Kasumi-1 (cell line): Measurements from ENCODE around the gene IL21R.

Experiments
- DNase-seq, 2 experiments: peaks; one replicate each; lab custom pipeline; 2025; lab: John Stamatoyannopoulos, UW

IL21R gene

GRCh38 chr16:27486344-27486743 lies 84.4 kb downstream of the IL21R start:
- DNase-seq = no peak

DNA sequence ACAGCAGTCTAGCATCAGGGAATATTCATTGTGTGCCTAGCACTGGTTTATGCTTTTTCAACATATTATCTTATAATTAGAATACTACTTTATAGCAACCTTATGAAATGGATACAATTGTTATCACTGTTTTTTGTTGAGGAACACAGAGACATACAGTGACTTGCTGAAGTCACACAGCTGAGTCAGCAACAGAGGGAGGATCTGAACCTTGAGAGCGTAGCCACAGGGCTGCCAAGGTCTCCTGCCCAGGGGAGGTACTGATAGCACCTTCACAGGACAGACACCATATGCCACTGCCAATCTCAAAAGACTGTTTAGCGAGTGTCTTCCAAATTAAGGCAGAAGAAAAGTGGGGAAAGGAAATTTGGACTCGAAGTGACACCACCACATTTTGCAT lies 84.8 kb downstream of the IL21R start:
- no peak for DNase-seq

DNA sequence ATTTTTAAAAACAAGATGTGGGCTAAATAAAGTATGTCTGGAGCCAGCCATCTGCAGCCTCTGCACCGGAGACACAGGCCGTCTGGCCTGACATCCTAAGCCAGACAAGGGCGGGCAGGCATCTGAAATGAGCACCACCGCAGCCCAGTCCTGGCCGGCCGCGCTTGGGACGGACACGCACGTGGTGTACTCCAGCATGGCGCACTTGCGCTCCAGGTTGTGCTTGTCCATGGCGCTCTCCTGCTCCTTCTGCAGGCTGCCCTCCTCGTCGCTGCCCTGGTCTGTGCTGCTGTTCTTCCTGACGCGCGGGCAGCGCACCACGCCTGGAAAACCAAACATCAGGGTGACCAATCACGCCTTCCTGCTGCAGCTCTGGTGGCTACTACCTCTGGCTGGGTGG lies 87.4 kb downstream of the IL21R start:
- DNase-seq = no peak

DNA sequence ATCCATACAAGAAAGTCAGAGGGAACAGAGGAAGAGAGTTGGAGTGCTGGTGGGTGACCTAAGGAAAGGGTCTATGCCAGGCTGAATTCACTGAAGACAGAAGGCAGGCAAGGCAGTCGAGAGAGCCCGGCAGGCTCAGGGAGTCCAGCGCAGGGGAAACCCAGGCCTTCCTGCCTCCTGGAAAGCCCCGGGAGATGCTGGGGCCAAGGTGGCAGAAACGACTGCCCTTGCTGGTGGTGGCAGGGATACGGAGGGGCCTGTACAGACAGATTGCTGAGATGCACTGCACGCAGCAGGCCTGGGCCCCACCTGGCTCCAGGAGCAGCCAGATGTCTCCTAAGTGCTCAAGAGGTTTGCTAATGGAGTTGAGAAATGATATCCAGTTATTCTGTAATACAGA lies 87.9 kb downstream of the IL21R start:
- no peak for DNase-seq

DNA sequence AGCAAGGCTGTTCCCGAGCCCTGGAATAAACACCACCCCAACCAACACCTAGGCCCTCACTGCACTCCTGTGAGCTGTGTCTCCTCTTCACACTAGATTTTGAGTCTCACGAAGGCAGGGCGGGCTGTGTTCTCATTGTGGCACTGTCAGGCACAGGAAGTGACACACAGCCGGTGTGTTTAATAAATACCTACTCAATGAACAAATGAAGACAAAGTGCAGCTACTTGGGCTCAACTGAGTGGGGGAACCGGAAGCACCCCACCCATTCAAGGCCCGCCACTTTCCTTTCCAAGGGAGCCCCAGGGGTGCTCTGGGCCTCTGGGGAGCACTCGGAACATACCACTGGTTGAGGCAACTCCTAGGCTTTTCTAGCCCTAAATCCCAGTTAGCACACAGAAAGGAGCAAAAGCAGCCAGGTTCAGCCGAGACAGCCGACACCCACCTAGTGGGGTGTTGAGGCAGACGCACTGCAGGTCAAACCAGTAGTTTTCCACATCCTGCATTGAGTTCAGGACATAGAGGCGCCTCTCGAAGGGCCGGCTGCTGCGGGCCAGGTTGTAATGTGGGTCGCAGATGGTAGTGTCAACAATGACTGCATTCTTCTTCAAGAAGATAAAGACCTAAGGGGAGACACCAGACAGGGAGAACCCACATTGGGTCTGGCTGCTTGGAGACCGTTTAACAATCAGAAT lies 90.1 kb downstream of the IL21R start:
- DNase-seq = no peak

DNA sequence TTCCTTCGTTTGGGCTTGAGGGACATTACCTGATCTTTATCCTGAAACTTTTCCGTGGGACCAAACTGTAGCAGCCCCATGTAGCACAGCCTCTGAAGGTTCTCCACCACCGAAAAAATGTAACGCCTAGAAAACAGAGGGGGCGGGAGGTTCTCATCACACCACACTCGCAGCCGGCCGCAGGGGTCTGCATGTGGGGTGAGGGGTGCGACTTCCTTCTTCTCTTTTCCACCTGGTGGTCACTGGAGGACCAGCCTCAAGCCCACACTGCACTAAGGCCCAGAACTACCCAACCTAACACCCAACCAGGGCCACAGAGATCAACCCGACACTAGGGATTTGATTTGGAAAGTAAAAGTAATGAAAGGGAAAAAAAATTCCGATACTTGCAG lies 90.6 kb downstream of the IL21R start:
- DNase-seq = no peak

GRCh38 chr16:27495191-27495590 lies 93.2 kb downstream of the IL21R start:
- DNase-seq = no peak

DNA sequence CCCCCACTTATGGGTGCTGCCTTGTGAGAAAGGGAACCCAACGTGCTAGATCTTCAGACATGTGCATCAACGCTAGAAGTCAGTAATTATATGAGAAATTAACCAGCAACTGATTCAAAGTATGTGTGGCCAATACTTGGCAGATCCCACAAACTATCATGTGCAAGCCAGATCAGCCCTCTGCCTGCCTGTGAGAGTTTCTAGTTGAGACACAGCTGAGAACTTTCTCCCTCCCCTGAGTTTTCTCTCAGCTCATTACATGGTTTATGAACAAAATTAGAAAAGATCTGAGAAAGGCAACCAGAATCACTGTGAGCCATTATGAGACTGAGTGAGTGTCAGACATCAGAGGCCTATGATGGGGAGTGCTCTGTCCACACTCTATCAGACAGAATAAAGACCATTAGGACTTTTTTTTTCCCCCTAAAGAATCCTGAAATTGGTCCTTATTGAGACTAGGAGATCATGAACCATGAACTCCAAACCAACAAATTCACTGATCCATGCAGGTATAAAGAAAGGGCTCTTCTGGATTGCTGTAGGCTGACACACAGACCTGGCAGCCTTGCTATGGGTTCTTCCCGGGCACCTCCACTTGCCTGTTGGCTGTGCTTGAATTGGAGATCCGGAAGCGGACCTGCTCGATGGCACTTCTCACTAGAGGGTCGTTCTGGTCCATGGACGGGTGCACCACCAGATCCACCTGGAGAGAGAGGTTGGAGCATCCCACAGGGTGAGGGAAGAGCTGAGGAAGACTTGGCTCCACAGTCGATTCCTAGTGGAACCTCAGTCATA lies 96.3 kb downstream of the IL21R start:
- no peak for DNase-seq

DNA sequence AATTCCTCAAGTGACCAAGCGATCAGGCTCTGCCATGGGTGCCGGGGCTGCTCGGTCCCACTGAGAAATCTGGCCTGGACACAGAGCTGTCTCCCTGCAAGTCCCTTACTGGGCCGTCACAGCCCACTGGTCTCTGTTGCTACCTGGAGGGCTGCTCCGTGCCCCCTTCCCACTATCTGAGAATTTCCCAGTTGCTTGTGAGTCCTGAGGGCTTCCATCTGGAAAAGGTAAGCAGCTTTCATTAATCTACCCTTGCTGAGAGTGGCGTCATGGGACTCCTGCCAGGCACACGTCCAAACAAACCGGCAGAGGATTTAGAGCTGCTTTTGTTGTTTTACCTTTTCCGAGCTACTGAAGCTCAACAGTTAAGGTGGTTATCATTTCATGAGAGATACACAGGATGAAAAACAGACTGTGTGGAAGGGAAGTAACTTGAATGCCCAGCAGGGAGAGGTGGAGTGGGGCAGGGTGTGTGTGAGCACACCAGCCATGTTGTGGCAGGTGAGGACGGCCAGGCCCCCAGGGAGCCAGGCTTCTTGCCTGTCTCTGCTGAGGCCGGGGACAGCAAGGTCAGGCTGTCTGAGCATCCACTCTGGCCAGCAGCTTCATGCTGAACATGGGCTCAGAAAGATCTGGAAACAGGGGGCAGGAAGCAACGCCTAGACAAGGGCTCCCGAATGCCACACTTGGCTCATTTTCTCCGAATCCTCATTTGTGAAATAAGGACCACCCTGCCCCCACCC lies 97.1 kb downstream of the IL21R start:
- no peak for DNase-seq

DNA sequence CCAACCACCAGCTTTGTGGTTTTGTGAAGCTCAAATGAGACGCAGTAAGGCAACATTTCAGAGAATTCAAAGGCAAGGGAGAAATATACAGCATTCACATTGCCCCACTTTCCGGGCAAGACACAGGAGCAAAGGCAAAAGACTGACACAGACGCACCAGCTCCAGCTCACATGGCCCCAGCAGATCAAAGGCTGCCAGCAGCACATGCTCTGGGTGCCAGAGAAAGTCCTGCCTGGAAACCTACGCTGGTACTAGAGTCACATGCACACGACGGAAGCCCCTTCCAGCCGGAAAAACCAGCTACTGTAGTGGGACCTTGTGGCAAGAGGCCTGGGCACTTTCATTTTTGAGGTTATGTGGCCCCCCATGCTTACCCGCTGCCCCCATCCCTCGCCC lies 97.7 kb downstream of the IL21R start:
- no peak for DNase-seq

GRCh38 chr16:27500801-27501200 lies 98.8 kb downstream of the IL21R start:
- DNase-seq = no peak
